ENCODE results near the gene PAX3.

Gene PAX3

GRCh38 chr2:222309766-222310165 is 11.0 kb upstream of the PAX3 start:
- no peak for DNase-seq

- no peak for DNase-seq
Measured at GRCh38 chr2:222309361-222309760, 10.6 kb upstream of the PAX3 start.

- DNase-seq = no peak
Measured at GRCh38 chr2:222307978-222308730, 9.4 kb upstream of the PAX3 start.

- DNase-seq = no peak
Measured at GRCh38 chr2:222307143-222307756, 8.5 kb upstream of the PAX3 start.

- DNase-seq = no peak
Measured at GRCh38 chr2:222306393-222307142, 7.8 kb upstream of the PAX3 start.

- no peak for DNase-seq
Measured at GRCh38 chr2:222305516-222306392, 7.0 kb upstream of the PAX3 start.

GRCh38 chr2:222304737-222305515 is 6.1 kb upstream of the PAX3 start:
- no peak for DNase-seq

GRCh38 chr2:222303828-222304736 is 5.3 kb upstream of the PAX3 start:
- DNase-seq = no peak

- no peak for DNase-seq
Measured at GRCh38 chr2:222303045-222303827, 4.4 kb upstream of the PAX3 start.

- DNase-seq = no peak
Measured at GRCh38 chr2:222302178-222303018, 3.6 kb upstream of the PAX3 start.

GRCh38 chr2:222301796-222302118 is 3.0 kb upstream of the PAX3 start:
- DNase-seq = no peak

- no peak for DNase-seq
Measured at GRCh38 chr2:222301053-222301795, 2.4 kb upstream of the PAX3 start.

- no peak for DNase-seq
Measured at GRCh38 chr2:222300726-222301052, 1.9 kb upstream of the PAX3 start.

- DNase-seq = no peak
Measured at GRCh38 chr2:222299906-222300725, 1.3 kb upstream of the PAX3 start.

GRCh38 chr2:222298001-222298310 is 842 bp downstream of the PAX3 start:
- no peak for DNase-seq

- DNase-seq = no peak
Measured at GRCh38 chr2:222297600-222297935, 1.2 kb downstream of the PAX3 start.

GRCh38 chr2:222296911-222297599 is 1.7 kb downstream of the PAX3 start:
- DNase-seq = no peak

All from effector CD4-positive, alpha-beta T cell (primary cell).